ENCODE results near the gene NCOR1.
A peak's percentile ranks its signal among the peaks of the same experiment; 100 is the strongest.
"Not testable (repeated sequence)": the region's sequence is repeated elsewhere in the genome, so short reads cannot be mapped to it uniquely, and the experiment has no call there.

Gene NCOR1

GRCh38 chr17:16243801-16244567, 28.6 kb upstream of the NCOR1 start:
- peaks cover 11% of the 10 kb centered on the region for H3K36me3 Mint-ChIP-seq (ENCODE audit: low read depth)
- no peak for TF ChIP-seq CTCF (IDR thresholded peaks at IDR 0.05; ENCODE audit: unreplicated experiment in 3 of 3)
- no peak overlapping the region for H3K4me3 Mint-ChIP-seq
- no peaks in the 10 kb centered on the region for H3K9me3 Mint-ChIP-seq
- H3K27ac Mint-ChIP-seq, result peak overlapping the region in 2 of 3 experiments; percentile 32 to 92
- no peaks in the 10 kb centered on the region for H3K27me3 Mint-ChIP-seq (ENCODE audit: low read depth)
- no peaks in the 10 kb centered on the region for H3K4me1 Mint-ChIP-seq

DNA sequence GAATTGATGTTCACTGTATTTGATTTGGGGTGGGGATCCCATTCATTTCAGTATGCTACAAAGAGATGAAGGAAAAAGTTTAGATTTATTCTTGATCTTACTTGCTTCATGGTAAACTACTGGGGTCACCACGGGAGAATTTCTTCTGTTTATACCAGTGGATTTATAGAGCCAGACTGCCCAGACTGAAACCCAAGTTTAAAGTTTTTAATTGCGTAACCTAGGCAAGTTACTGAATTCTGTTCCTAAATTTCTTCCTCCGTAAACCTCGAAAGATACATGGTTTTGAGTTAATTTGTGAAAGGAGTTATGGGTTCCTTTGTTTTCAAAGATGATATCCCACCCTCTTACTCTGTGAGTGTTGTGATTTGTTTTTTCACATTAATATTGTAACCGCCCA, 28.1 kb upstream of the NCOR1 start:
- H3K9me3 Mint-ChIP-seq, result no peaks in the 10 kb centered on the region
- H3K4me1 Mint-ChIP-seq, result no peaks in the 10 kb centered on the region
- H3K4me3 Mint-ChIP-seq, result no peak overlapping the region
- H3K27ac Mint-ChIP-seq, result peak overlapping the region in 2 of 3 experiments; percentile 32 to 92
- no peak for TF ChIP-seq CTCF (IDR thresholded peaks at IDR 0.05; ENCODE audit: unreplicated experiment in 3 of 3)
- peaks cover 6% of the 10 kb centered on the region for H3K36me3 Mint-ChIP-seq (ENCODE audit: low read depth)
- no peaks in the 10 kb centered on the region for H3K27me3 Mint-ChIP-seq (ENCODE audit: low read depth)

DNA sequence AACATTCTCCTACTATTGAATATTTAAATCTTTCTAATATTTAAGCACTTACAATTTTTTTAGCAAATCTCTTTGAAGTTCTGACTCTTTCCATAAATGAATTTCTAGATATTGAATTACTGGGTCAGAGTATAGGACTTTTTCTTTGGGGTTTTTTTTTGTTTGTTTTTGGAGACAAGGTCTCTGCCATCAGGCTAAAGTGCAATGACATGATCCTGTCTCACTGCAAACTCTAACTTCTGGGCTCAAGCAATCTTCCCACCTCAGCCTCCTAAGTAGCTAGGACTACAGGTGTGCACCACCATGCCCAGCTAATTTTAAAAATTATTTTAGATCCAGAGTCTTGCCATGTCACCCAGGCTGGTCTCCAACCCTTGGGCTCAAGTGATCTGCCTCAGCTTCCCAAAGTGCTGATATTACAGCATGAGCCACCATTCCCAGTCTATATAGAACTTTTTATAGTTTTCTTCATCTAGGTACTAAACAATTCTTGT, 26.6 kb upstream of the NCOR1 start:
- no peak overlapping the region for H3K27ac Mint-ChIP-seq
- no peak overlapping the region for H3K4me3 Mint-ChIP-seq
- no peaks in the 10 kb centered on the region for H3K4me1 Mint-ChIP-seq
- H3K36me3 Mint-ChIP-seq (ENCODE audit: low read depth), result peaks cover 2% of the 10 kb centered on the region
- no peaks in the 10 kb centered on the region for H3K27me3 Mint-ChIP-seq (ENCODE audit: low read depth)
- no peaks in the 10 kb centered on the region for H3K9me3 Mint-ChIP-seq
- TF ChIP-seq CTCF (IDR thresholded peaks at IDR 0.05; ENCODE audit: unreplicated experiment in 3 of 3), result no peak

- TF ChIP-seq CTCF (IDR thresholded peaks at IDR 0.05; ENCODE audit: unreplicated experiment in 3 of 3), result no peak
- Mint-ChIP-seq H3K9me3 (no peaks in the 10 kb centered on the region), H3K27me3 (ENCODE audit: low read depth) (no peaks in the 10 kb centered on the region), H3K4me3 (no peak overlapping the region), H3K36me3 (ENCODE audit: low read depth) (peaks cover 11% of the 10 kb centered on the region), H3K27ac (no peak overlapping the region), H3K4me1 (no peaks in the 10 kb centered on the region)
These were observed 24.6 kb upstream of the NCOR1 start for GRCh38 chr17:16239931-16240330.

GRCh38 chr17:16232391-16232790, 17.1 kb upstream of the NCOR1 start:
- no peaks in the 10 kb centered on the region for H3K4me1 Mint-ChIP-seq
- H3K9me3 Mint-ChIP-seq, result no peaks in the 10 kb centered on the region
- no peak overlapping the region for H3K4me3 Mint-ChIP-seq
- H3K36me3 Mint-ChIP-seq (ENCODE audit: low read depth), result peaks cover 17% of the 10 kb centered on the region
- TF ChIP-seq CTCF (IDR thresholded peaks at IDR 0.05; ENCODE audit: unreplicated experiment in 3 of 3), result no peak
- no peaks in the 10 kb centered on the region for H3K27me3 Mint-ChIP-seq (ENCODE audit: low read depth)
- H3K27ac Mint-ChIP-seq, result no peak overlapping the region

DNA sequence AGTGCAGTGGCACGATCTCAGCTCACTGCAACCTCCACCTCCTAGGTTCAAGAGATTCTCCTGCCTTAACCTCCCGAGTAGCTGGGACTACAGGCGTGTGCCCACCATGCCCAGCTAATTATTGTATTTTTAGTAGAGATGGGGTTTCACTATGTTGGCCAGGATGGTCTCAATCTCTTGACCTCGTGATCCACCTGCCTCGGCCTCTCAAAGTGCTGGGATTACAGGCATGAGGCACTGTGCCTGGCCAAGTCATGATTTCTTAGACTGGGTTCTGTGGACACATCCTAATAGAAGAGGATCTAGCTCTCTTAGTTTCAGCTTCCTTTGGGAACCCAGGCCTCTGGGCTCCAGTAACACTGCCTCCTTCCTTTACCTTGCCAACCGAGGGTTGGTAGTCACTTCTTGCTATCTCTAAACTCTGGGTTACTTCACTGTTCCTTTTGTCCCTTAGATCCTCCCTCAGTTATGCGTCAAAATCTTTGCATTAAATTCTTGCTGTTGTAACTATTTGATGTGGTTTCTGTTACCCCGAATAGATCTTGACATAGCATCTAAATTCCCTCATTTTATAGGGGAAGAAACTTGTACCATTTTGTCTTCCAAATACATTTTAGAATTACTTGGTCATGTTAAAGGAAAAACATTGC, 14.7 kb upstream of the NCOR1 start:
- H3K4me3 Mint-ChIP-seq; H3K27ac Mint-ChIP-seq; H3K27me3 Mint-ChIP-seq (ENCODE audit: low read depth); H3K9me3 Mint-ChIP-seq; H3K36me3 Mint-ChIP-seq (ENCODE audit: low read depth); H3K4me1 Mint-ChIP-seq: not testable (repeated sequence)
